HCT116 (cell line): Measurements from ENCODE around the gene C11orf54.

Experiments
- CEBPB ChIP-seq: IDR thresholded peaks from 2 replicates; pipeline ENCODE4 v1.6.1; 2012; ENCODE audit warnings: low read depth
- TF ChIP-seq, protein P1 (sequence below), 3 experiments: fragments of 200-600 bp in 1 of 3; sonication (generic) in 1 of 3; IDR thresholded peaks in 2 of 3; conservative IDR thresholded peaks in 1 of 3; 2 replicates each; pipeline ENCODE4 v1.5.1; 2012 to 2017; ENCODE audit warnings: low read depth in 2 of 3, low read length in 2 of 3, antibody characterized with exemption in 1 of 3, borderline replicate concordance in 1 of 3, control low read depth in 1 of 3, mild to moderate bottlenecking in 1 of 3, mixed read lengths in 1 of 3, mixed run types in 1 of 3, moderate library complexity in 1 of 3; ENCODE audit not compliant: insufficient read depth in 1 of 3

DNA sequence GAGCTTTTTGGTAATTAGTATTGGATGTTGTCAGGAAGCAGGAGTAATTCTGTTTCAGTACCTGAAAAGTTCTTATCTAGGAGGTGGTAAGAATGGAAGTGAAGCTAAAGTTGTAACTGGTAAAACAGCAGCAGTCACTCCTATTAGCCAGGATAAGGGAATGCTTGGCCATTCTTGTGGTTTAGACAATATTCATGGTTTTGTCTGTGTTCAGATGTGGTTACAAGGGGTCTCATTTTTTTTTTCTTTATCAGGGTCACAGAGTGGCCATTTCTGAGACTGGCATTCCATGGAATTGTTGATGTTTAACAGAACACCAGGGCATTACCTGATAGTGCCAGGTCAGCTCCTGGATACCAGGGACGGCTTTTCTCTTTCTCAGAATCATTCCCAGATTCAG is 24.0 kb upstream of the C11orf54 start:
- TF ChIP-seq, protein P1, sequence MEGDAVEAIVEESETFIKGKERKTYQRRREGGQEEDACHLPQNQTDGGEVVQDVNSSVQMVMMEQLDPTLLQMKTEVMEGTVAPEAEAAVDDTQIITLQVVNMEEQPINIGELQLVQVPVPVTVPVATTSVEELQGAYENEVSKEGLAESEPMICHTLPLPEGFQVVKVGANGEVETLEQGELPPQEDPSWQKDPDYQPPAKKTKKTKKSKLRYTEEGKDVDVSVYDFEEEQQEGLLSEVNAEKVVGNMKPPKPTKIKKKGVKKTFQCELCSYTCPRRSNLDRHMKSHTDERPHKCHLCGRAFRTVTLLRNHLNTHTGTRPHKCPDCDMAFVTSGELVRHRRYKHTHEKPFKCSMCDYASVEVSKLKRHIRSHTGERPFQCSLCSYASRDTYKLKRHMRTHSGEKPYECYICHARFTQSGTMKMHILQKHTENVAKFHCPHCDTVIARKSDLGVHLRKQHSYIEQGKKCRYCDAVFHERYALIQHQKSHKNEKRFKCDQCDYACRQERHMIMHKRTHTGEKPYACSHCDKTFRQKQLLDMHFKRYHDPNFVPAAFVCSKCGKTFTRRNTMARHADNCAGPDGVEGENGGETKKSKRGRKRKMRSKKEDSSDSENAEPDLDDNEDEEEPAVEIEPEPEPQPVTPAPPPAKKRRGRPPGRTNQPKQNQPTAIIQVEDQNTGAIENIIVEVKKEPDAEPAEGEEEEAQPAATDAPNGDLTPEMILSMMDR (IDR thresholded peaks at IDR 0.05 in 2 of 3, conservative IDR thresholded peaks at IDR 0.05 in 1 of 3; ENCODE audit: borderline replicate concordance in 1 of 3, insufficient read depth in 1 of 3, low read depth in 2 of 3, low read length in 2 of 3) = no peak
- no peak for TF ChIP-seq CEBPB
